GM10266 (cell line): ENCODE measurements around the gene TTYH1.
"Not testable (repeated sequence)": the region's sequence is repeated elsewhere in the genome, so short reads cannot be mapped to it uniquely, and the experiment has no call there.

Source experiments
- DNase-seq: peaks from one replicate; pipeline ENCODE4 v3.0.0; 2012; ENCODE audit errors: extremely low spot score
- CTCF ChIP-seq: IDR thresholded peaks from 2 replicates; pipeline ENCODE4 v1.5.1; 2012; ENCODE audit warnings: mild to moderate bottlenecking, low read depth; ENCODE audit not compliant: control insufficient read depth, insufficient read depth; ENCODE audit errors: missing control alignments

The TTYH1 gene

DNA sequence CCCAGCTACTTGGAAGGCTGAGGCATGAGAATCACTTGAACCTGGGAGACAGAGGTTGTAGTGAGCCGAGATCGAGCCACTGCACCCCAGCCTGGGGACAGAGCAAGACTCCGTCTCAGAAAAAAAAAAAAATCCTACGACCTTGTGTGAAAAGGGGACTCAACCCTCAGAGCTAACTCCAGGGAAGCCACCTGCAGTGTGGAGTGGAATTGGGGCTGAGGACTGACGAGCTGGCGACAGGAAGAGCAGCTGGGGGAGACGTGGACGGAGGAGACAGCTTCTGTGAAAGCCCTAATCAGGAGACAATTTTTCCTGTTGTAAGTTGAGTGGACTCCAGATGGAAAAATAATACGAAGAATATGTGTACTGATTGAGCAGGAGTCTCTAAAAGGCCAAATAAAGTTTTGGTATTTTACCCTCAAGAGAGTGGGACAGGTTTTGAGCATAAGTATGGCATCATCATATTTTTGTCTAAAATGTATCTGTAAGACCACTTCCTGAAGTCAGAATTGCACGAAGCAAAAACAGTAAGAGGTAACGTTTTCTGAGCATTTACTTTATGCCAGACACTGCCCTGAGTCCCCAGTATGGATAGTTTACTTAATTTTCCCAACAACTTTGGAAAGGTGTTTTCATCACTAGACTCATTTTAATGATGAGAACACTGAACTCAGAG lies 38.5 kb upstream of the TTYH1 start:
- DNase-seq = no peak
- no peak for TF ChIP-seq CTCF

GRCh38 chr19:54379187-54379678 lies 36.0 kb upstream of the TTYH1 start:
- no peak for DNase-seq
- TF ChIP-seq CTCF = no peak

DNA sequence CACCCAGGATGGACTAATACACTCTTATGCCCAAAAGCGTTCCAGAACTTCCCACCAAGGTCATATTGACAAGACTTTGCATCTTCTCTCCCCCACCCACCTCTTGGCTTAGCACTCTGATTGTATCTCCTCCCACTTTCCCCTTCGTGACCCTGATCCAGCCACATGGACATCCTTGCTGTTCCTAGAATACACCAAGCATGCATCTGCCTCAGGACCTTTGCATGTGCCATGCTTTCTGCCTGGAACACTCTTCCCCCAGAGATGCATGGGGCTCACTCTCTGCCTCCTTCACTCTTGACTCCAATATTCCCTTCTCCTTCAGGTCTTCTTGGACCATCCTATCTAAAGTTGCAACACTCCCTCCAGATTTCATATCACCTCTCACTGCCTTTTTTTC lies 34.4 kb upstream of the TTYH1 start:
- no peak for TF ChIP-seq CTCF

GRCh38 chr19:54382041-54382440 lies 33.2 kb upstream of the TTYH1 start:
- not testable (repeated sequence) for DNase-seq

More for the DNA sequence above, 34.4 kb upstream of the TTYH1 start:
- DNase-seq = no peak

- DNase-seq = no peak
- TF ChIP-seq CTCF = no peak
Observed at GRCh38 chr19:54383330-54383729, 31.9 kb upstream of the TTYH1 start.

DNA sequence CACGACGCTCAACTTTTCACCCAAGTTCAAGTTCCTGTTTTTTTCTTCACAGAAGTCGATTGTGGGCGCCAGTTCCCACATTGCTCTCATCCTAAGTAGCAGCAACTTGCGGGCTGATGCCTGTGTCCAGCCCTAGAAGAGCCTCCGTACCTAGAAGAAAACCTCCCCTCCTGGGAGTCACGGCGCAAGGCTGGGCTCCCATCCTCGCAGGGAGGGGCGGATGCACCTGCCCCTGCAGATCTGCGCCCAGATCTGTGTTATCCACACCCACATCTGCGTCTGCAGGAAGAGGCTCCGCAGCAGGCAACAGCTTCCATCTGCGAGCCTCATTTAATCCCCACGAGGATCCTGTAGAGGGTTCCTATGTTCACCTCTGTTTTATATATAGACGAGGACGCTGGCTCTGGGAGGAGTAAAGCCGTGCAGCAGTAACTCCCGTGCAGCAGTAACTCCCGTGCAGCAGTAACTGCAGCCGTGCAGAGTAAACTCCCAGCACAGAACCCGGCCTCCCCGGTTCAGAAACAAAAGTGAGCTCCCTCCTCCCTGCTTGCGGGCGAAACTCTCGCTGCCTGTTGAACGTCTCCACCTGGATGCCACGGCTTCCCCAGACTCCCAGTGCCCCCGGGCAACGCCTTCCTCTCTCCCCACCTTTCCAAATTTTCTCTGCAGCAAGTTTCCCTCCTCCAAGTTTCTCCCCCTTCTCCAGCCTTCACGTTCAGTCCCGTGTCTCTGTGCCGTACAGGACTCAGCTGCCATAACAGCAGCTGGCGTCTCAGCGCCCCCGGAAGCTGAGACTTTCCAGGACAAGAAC lies 27.1 kb upstream of the TTYH1 start:
- peak; percentile 25 for DNase-seq
- TF ChIP-seq CTCF = no peak

GRCh38 chr19:54388802-54389139 lies 26.5 kb upstream of the TTYH1 start:
- DNase-seq = no peak
- TF ChIP-seq CTCF = no peak
